NB4 (cell line): ENCODE data around the gene KAT8.

ENCODE experiments used
- CTCF ChIP-seq: IDR thresholded peaks from one replicate; pipeline ENCODE4 v1.5.1; 2012; ENCODE audit warnings: low read depth, low read length
- MAX ChIP-seq: IDR thresholded peaks from 2 replicates; pipeline ENCODE4 v1.6.1; 2011; ENCODE audit warnings: low read depth, low read length
- POLR2A ChIP-seq: IDR thresholded peaks from 2 replicates; pipeline ENCODE4 v1.6.1; 2011; ENCODE audit warnings: mild to moderate bottlenecking; ENCODE audit not compliant: insufficient read length; ENCODE audit errors: extremely low read depth

GRCh38 chr16:31110106-31111034 is 7.1 kb upstream of the KAT8 start:
- TF ChIP-seq CTCF (no peak), MAX (no peak), POLR2A (no peak)
